ENCODE data around the gene XPNPEP3. TPM values are rescaled to one million over a fixed set of nuclear protein-coding genes. Genes with fewer than 3 reads are reported as not detected.

Gene XPNPEP3
- total RNA-seq (2014; rRNA removed; shearing (Covaris generic); ENCODE audit: low replicate concordance), result 11.7 and 17.5 TPM in 2 replicates

DNA sequence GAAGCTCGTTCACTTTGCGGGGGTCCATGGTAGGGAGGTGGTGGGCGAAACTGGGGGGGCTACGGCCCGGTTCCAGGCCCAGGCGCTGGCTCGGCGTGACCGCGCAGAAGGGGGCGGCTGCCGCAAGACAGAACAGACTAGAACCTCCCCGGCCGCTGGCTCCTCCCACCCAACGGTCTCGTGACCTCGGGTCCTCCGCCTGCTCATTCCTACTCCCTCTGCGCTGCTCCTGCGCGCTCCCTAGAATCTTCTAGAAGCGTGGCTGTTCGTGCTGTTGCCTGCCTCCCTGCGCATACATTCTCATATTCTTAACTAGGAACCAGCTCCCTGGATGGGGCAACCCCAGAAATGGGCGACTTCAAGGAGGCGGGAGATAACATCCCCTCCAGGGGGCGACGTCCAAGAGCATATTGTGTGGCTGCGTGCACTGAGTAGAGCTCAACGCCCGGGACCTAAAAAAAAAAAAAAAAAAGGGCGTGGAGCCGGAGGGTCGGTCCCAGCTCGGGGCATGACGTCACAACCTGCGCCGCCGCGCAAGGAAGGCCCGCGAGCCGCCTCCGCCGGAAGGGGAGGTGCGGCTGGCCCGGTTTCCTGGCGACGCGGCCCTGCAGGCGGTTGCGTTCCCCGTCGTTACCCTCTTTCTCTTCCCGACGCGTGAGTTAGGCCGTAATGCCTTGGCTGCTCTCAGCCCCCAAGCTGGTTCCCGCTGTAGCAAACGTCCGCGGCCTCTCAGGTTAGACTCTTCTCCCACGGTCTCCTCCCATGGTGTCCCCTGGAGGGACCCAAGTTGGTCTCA, at the start of gene XPNPEP3, which contains the start of gene ST13:
Gene XPNPEP3 (plus strand): TSS at position 636 of the 796 bp plus-strand sequence. CDS start 34 bp downstream, at position 670.
Gene ST13 (minus strand): TSS at position 127 of the 796 bp plus-strand sequence. CDS start 99 bp downstream, at position 28.
- Histone ChIP-seq H3K9me2 (replicated peaks; ENCODE audit: insufficient read depth, low read length) (no peaks in the 10 kb centered on the region), H3K9ac (ENCODE audit: low read length) (peak within 1 kb of the TSS; percentile 90), H3K9me3 (ENCODE audit: low read length) (no peaks in the 10 kb centered on the region), H3K79me2 (ENCODE audit: low read length) (peaks cover 93% of the 10 kb centered on the region), H3K4me3 (ENCODE audit: low read length) (peak within 1 kb of the TSS; percentile 91), H3K27ac (ENCODE audit: low read length) (peak within 1 kb of the TSS; percentile 88), H2AFZ (ENCODE audit: low read length) (0 out of 2 replicates have a peak within 1 kb of the TSS, but pooled peaks have one; percentile 37), H3K4me1 (ENCODE audit: low read length) (peaks cover 49% of the 10 kb centered on the region), H3K36me3 (ENCODE audit: insufficient read depth, low read length) (peaks cover 17% of the 10 kb centered on the region; the same call in 1 of the 2 replicates), H3K4me2 (ENCODE audit: low read depth, low read length, poor library complexity, severe bottlenecking) (peak within 1 kb of the TSS; percentile 95), H3K27me3 (ENCODE audit: low read length) (no peaks in the 10 kb centered on the region), H4K20me1 (ENCODE audit: insufficient read depth, low read depth, low read length) (0 out of 2 replicates have a peak, but pooled peaks cover 3% of the 10 kb centered on the region)
- DNase-seq, result peak; percentile 99

DNA sequence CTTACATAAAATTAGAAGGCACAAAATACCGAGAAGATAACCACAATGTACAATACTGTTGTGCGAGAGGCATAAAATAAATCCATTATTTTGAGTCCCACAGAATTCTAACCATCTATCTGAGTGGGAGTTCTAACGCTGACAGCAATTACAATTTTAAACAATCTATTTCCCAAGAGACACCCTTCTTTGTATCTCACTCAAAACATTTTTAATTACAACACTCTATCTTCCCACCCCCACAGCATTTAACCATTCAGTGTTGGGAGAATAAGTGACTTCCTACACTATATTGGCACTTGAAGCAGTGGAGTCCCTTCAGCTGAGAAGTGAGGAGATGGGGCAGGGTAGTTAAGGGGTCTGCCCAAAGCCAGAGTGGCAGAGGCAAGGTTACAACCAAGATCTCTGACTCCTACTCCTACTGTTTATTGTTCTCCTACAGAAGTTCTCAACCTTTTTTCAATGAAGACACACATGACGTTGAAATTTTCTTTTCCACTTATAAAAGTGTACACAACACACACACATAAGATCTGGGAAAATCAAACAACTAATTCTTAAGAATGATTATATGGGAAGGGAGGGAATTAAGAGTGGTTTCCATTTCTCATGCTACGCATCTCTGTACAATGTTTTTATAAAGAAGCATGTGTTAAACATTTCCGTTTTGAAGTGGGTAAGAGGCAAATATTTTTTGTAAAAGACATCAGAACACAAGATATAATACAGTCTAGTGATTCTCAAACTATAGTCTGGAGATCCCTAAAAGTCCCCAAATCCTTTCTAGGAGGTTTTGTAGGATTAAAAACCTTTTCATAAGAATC, 48.7 kb upstream of the XPNPEP3 start:
- Histone ChIP-seq H3K4me1 (ENCODE audit: low read length) (peaks cover 20% of the 10 kb centered on the region), H3K9me3 (ENCODE audit: low read length) (no peaks in the 10 kb centered on the region), H3K4me2 (ENCODE audit: low read depth, low read length, poor library complexity, severe bottlenecking) (no peak overlapping the region), H3K9ac (ENCODE audit: low read length) (no peak overlapping the region), H4K20me1 (ENCODE audit: insufficient read depth, low read depth, low read length) (no peaks in the 10 kb centered on the region), H2AFZ (ENCODE audit: low read length) (no peak overlapping the region), H3K9me2 (replicated peaks; ENCODE audit: insufficient read depth, low read length) (no peaks in the 10 kb centered on the region), H3K27me3 (ENCODE audit: low read length) (no peaks in the 10 kb centered on the region), H3K79me2 (ENCODE audit: low read length) (peaks cover 99% of the 10 kb centered on the region), H3K36me3 (ENCODE audit: insufficient read depth, low read length) (peaks cover 8% of the 10 kb centered on the region; the same call in 1 of the 2 replicates), H3K27ac (ENCODE audit: low read length) (no peak overlapping the region), H3K4me3 (ENCODE audit: low read length) (no peak overlapping the region)
- DNase-seq, result peak; percentile 34

DNA sequence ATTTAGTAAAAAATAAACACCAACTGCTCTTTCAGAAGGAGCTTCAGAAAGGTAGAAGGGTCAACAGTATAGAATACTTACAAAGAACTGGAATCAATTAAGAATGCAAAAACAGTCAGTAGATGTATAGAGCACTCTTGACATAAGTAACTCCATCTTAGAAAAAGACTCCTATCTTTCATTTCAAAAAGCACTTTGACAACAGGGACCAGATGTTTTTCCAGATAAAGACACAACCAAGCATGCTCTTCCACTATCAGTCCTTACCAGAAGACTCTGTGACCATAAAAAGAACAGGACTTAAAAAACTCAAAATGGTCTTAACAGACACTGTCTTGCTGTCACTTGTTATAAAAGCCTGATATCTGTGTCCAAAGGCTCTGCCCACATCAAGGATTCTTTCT, 43.0 kb upstream of the XPNPEP3 start:
- H3K4me2 ChIP-seq (ENCODE audit: low read depth, low read length, poor library complexity, severe bottlenecking), result no peak overlapping the region
- H3K27me3 ChIP-seq (ENCODE audit: low read length), result no peaks in the 10 kb centered on the region
- H3K9me2 ChIP-seq (replicated peaks; ENCODE audit: insufficient read depth, low read length), result no peaks in the 10 kb centered on the region
- no peaks in the 10 kb centered on the region for H3K9me3 ChIP-seq (ENCODE audit: low read length)
- DNase-seq, result no peak
- H3K36me3 ChIP-seq (ENCODE audit: insufficient read depth, low read length), result peaks cover 22% of the 10 kb centered on the region
- no peak overlapping the region for H2AFZ ChIP-seq (ENCODE audit: low read length)
- no peak overlapping the region for H3K27ac ChIP-seq (ENCODE audit: low read length)
- H3K79me2 ChIP-seq (ENCODE audit: low read length), result peaks cover 96% of the 10 kb centered on the region
- H4K20me1 ChIP-seq (ENCODE audit: insufficient read depth, low read depth, low read length), result no peaks in the 10 kb centered on the region
- H3K4me3 ChIP-seq (ENCODE audit: low read length), result no peak overlapping the region
- no peak overlapping the region for H3K9ac ChIP-seq (ENCODE audit: low read length)
- peaks cover 33% of the 10 kb centered on the region for H3K4me1 ChIP-seq (ENCODE audit: low read length)

DNA sequence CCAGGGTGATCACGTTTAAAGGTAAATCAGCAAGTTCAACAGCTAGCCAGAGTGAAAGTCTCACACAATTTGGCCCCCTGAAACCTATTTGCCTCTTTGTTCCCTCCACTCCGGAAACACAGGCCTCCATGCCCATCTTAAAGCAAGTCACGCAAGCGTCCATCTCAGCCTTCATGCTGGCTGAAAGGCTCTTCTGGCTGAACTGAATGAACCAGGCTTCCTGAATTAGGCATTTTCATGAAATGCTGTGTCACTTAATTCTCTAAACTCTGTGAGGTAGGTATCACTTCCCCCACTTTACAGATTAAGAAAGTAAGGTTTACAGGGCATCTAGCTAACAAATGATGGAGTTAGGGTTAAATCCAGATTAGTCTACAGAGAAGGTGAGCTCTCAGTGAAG, 39.2 kb upstream of the XPNPEP3 start:
- H4K20me1 ChIP-seq (ENCODE audit: insufficient read depth, low read depth, low read length), result no peaks in the 10 kb centered on the region
- peak overlapping the region; percentile 56 for H3K27ac ChIP-seq (ENCODE audit: low read length)
- peak overlapping the region; percentile 100 for H3K4me2 ChIP-seq (ENCODE audit: low read depth, low read length, poor library complexity, severe bottlenecking)
- H3K4me1 ChIP-seq (ENCODE audit: low read length), result peaks cover 36% of the 10 kb centered on the region
- peak overlapping the region; percentile 99 for H3K9ac ChIP-seq (ENCODE audit: low read length)
- no peaks in the 10 kb centered on the region for H3K27me3 ChIP-seq (ENCODE audit: low read length)
- H3K9me3 ChIP-seq (ENCODE audit: low read length), result no peaks in the 10 kb centered on the region
- H3K4me3 ChIP-seq (ENCODE audit: low read length), result peak overlapping the region; percentile 99
- H3K36me3 ChIP-seq (ENCODE audit: insufficient read depth, low read length), result peaks cover 17% of the 10 kb centered on the region
- peaks cover 60% of the 10 kb centered on the region for H3K79me2 ChIP-seq (ENCODE audit: low read length)
- peak; percentile 65 for DNase-seq
- H2AFZ ChIP-seq (ENCODE audit: low read length), result no peak overlapping the region
- no peaks in the 10 kb centered on the region for H3K9me2 ChIP-seq (replicated peaks; ENCODE audit: insufficient read depth, low read length)

DNA sequence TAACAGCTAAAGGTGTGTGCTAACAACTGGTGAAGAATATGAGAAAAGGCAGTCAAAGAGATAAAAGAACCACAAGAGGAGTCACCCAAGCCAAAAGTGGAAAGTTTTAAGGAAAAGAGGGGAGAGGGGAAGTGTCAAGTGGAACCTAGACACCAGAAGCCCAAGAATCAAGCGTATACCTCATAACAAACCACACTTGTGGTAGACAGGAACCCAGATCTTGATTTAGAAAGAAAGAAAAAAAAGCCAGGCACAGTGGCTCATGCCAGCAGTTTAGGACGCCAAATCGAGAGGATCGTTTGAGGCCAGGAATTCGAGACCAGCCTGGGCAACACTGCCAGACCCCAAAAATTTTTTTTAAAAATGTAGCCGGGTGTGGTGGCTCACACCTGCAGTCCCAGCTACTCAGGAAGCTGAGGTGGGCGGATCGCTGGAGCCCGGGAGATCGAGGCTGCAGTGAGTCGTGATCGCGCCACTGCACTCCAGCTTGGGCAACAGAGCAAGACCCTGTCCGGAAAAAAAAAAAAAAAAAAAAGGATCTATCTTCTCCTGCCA, 38.7 kb upstream of the XPNPEP3 start:
- Histone ChIP-seq H3K36me3 (ENCODE audit: insufficient read depth, low read length) (peaks cover 17% of the 10 kb centered on the region), H3K9ac (ENCODE audit: low read length) (peak overlapping the region; percentile 99), H2AFZ (ENCODE audit: low read length) (peak overlapping the region; percentile 91), H3K4me3 (ENCODE audit: low read length) (peak overlapping the region; percentile 99), H3K4me2 (ENCODE audit: low read depth, low read length, poor library complexity, severe bottlenecking) (peak overlapping the region; percentile 100), H3K9me2 (replicated peaks; ENCODE audit: insufficient read depth, low read length) (no peaks in the 10 kb centered on the region), H3K27me3 (ENCODE audit: low read length) (no peaks in the 10 kb centered on the region), H4K20me1 (ENCODE audit: insufficient read depth, low read depth, low read length) (no peaks in the 10 kb centered on the region), H3K79me2 (ENCODE audit: low read length) (peaks cover 55% of the 10 kb centered on the region), H3K9me3 (ENCODE audit: low read length) (no peaks in the 10 kb centered on the region), H3K27ac (ENCODE audit: low read length) (peak overlapping the region; percentile 56), H3K4me1 (ENCODE audit: low read length) (peaks cover 34% of the 10 kb centered on the region)
- DNase-seq, result no peak

DNA sequence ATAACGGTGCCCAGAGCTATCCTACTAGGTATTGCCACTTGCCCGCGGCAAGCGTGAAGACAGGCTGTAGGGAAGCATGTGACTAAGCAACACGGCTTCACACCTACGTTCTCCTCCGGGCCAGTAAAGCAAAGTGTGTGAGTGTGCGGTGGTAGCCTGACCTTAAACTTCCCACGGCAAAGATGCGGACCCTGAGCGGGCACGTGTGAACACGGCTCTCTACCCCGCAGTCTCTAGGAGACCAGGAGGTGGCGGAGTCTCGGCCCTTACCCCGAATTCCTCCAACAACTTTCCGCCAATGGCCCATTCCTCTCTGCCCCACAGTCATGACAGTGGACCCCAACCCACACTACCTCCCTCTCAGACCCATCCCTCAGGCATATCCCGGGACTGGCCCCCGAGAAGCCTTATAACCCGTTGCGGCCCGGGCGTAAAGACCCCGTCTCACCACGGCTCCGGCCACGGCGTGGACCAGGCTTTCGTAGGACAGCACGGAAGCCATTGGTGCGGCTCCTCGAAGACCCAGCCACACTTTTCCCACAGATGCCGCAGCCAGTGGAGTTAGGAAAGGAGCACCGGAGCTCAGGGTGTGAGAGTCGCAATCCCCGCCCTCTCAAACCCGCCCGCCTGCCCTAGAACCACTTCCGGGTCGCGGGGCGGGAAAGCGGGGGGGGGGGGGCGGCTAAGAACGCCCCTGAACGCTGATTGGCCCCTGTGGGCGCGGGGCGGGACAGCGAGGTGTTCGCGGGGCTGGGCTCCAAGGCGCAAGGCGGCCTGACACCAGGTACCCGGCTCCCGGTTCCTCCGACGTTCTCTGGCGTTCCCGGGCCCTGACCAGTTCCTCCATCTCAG, 38.0 kb upstream of the XPNPEP3 start, which contains the start of gene SLC25A17:
Gene SLC25A17 (minus strand): TSS at position 600 of the 852 bp plus-strand sequence. CDS start 98 bp downstream, at position 502.
- H3K36me3 ChIP-seq (ENCODE audit: insufficient read depth, low read length), result peaks cover 13% of the 10 kb centered on the region
- H3K27ac ChIP-seq (ENCODE audit: low read length), result peak within 1 kb of the TSS; percentile 59
- peak within 1 kb of the TSS; percentile 99 for H3K9ac ChIP-seq (ENCODE audit: low read length)
- H3K9me2 ChIP-seq (replicated peaks; ENCODE audit: insufficient read depth, low read length), result no peaks in the 10 kb centered on the region
- H3K4me2 ChIP-seq (ENCODE audit: low read depth, low read length, poor library complexity, severe bottlenecking), result peak within 1 kb of the TSS; percentile 100
- H3K9me3 ChIP-seq (ENCODE audit: low read length), result no peaks in the 10 kb centered on the region
- peak; percentile 96 for DNase-seq
- peak within 1 kb of the TSS; percentile 95 for H2AFZ ChIP-seq (ENCODE audit: low read length)
- H4K20me1 ChIP-seq (ENCODE audit: insufficient read depth, low read depth, low read length), result no peaks in the 10 kb centered on the region
- no peaks in the 10 kb centered on the region for H3K27me3 ChIP-seq (ENCODE audit: low read length)
- H3K4me3 ChIP-seq (ENCODE audit: low read length), result peak within 1 kb of the TSS; percentile 99
- H3K79me2 ChIP-seq (ENCODE audit: low read length), result peaks cover 48% of the 10 kb centered on the region
- peaks cover 36% of the 10 kb centered on the region for H3K4me1 ChIP-seq (ENCODE audit: low read length)

DNA sequence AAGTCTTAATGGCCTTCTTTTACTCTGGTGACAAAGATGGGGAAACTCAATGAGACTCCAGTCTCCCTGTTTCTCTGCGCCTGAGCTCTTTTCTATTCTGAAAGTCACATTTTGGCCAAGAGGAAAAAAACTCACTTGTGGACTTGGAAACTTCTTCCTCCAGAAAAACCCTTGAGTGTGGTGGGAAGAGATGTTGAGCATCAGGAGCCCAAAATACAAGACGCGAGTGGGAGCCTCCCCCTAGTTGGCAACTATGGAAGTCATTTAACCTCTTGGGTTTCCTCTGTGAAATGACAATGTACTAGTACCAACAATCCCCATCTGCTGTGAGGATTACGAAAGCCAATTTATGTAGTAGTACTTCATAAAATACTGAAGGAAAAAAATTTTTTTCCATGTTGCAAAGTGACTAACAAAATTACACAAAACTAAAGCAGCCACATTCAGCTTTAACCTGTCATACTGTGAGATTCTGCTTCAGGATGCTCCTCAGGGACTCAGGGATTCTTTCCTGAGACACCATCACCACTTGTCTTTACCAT, 37.3 kb upstream of the XPNPEP3 start:
- Histone ChIP-seq H3K4me2 (ENCODE audit: low read depth, low read length, poor library complexity, severe bottlenecking) (peak overlapping the region; percentile 100), H3K36me3 (ENCODE audit: insufficient read depth, low read length) (peaks cover 14% of the 10 kb centered on the region), H4K20me1 (ENCODE audit: insufficient read depth, low read depth, low read length) (no peaks in the 10 kb centered on the region), H3K4me3 (ENCODE audit: low read length) (peak overlapping the region; percentile 99), H3K27me3 (ENCODE audit: low read length) (no peaks in the 10 kb centered on the region), H2AFZ (ENCODE audit: low read length) (peak overlapping the region; percentile 95), H3K27ac (ENCODE audit: low read length) (peak overlapping the region; percentile 59), H3K9me3 (ENCODE audit: low read length) (no peaks in the 10 kb centered on the region), H3K79me2 (ENCODE audit: low read length) (peaks cover 42% of the 10 kb centered on the region), H3K9ac (ENCODE audit: low read length) (peak overlapping the region; percentile 99), H3K9me2 (replicated peaks; ENCODE audit: insufficient read depth, low read length) (no peaks in the 10 kb centered on the region), H3K4me1 (ENCODE audit: low read length) (peaks cover 36% of the 10 kb centered on the region)
- DNase-seq, result peak; percentile 59

Measured in Karpas-422 (cell line).